HepG2 (cell line): Measurements from ENCODE around the gene JAG1. TPM values are rescaled to one million over a fixed set of nuclear protein-coding genes. Genes with fewer than 3 reads are reported as not detected.

Experiments
- ATF4 ChIP-seq, 2 experiments: fragments of 450-650 bp in 1 of 2; sonication (generic) in 1 of 2; formaldehyde crosslinking; IDR thresholded peaks; 2 replicates each; pipeline versions ENCODE4 v1.5.0 to v1.8.0; 2020 to 2022; ENCODE audit warnings: mild to moderate bottlenecking in 1 of 2, missing genetic modification reagents in 1 of 2
- CBFB ChIP-seq: sonication (generic); formaldehyde crosslinking; IDR thresholded peaks from 2 replicates; pipeline ENCODE4 v1.4.0; 2020; ENCODE audit warnings: missing genetic modification reagents
- CCAR2 ChIP-seq: fragments of 200-400 bp; formaldehyde crosslinking; optimal IDR thresholded peaks from 2 replicates; pipeline ENCODE3; 2018; ENCODE audit warnings: low read depth, mild to moderate bottlenecking, low read length, moderate library complexity
- FOXA1 ChIP-seq, 2 experiments: fragments of 450-650 bp in 1 of 2; sonication (generic) in 1 of 2; formaldehyde crosslinking in 1 of 2; IDR thresholded peaks; 2 replicates each; pipeline versions ENCODE4 v1.4.0 to v1.6.1; 2016 to 2020; ENCODE audit warnings: missing genetic modification reagents in 1 of 2
- JUND ChIP-seq: sonication (generic); formaldehyde crosslinking; IDR thresholded peaks from 2 replicates; pipeline ENCODE4 v1.8.0; 2022; ENCODE audit warnings: mild to moderate bottlenecking, missing genetic modification reagents
- PREB ChIP-seq: sonication (generic); formaldehyde crosslinking; IDR thresholded peaks from 2 replicates; pipeline ENCODE4 v1.4.0; 2020; ENCODE audit warnings: missing genetic modification reagents
- RXRB ChIP-seq: IDR thresholded peaks from 2 replicates; pipeline ENCODE4 v1.6.1; 2016; ENCODE audit warnings: borderline replicate concordance, missing genetic modification reagents, missing compliant biosample characterization
- SNAPC2 ChIP-seq: sonication (generic); formaldehyde crosslinking; IDR thresholded peaks from 2 replicates; pipeline ENCODE4 v1.8.1; 2022; ENCODE audit warnings: mild to moderate bottlenecking, missing genetic modification reagents
- TBX2 ChIP-seq: sonication (generic); formaldehyde crosslinking; IDR thresholded peaks from 2 replicates; pipeline ENCODE4 v1.5.0; 2020; ENCODE audit warnings: missing genetic modification reagents, mild to moderate bottlenecking, borderline replicate concordance
- TCF7 ChIP-seq: sonication (generic); IDR thresholded peaks from 2 replicates; pipeline ENCODE4 v1.6.1; 2016; ENCODE audit warnings: antibody characterized with exemption, low read depth
- ZBTB33 ChIP-seq: sonication (generic); formaldehyde crosslinking; IDR thresholded peaks from 2 replicates; pipeline ENCODE4 v1.4.0; 2020; ENCODE audit warnings: missing genetic modification reagents
- ZBTB40 ChIP-seq, 2 experiments: fragments of 450-650 bp in 1 of 2; sonication (generic) in 1 of 2; formaldehyde crosslinking in 1 of 2; IDR thresholded peaks; 2 replicates each; pipeline versions ENCODE4 v1.6.1 to v1.8.0; 2016 to 2022; ENCODE audit warnings: antibody characterized with exemption in 1 of 2, mild to moderate bottlenecking in 1 of 2, missing genetic modification reagents in 1 of 2
- ZNF761 ChIP-seq: sonication (generic); formaldehyde crosslinking; conservative IDR thresholded peaks from 2 replicates; pipeline ENCODE4 v1.4.0; 2020; ENCODE audit warnings: mild to moderate bottlenecking, missing genetic modification reagents
- polyA plus RNA-seq, 8 experiments: library from polyadenylated mRNA; depleted of rRNA in 3 of 8; stranded (reverse) in 7 of 8; unstranded in 1 of 8; fragments of >200 nt; fragmentation: Illumina TruSeq in 4 of 8; extraction: Trizol in 4 of 8; gene quantifications; 2 replicates each; pipeline versions ENCODE4 v1.2.1 to v1.2.3, GENCODE V29; 2011 to 2016; ENCODE audit warnings: low read depth in 4 of 8, missing spikeins in 1 of 8, mixed read lengths in 1 of 8; ENCODE audit not compliant: insufficient read depth in 1 of 8
- total RNA-seq, 5 experiments: library from RNA; depleted of rRNA; stranded (reverse); fragments of >200 nt; fragmentation: Illumina TruSeq; extraction: Trizol; gene quantifications; 2 replicates each; pipeline ENCODE4 v1.2.3, GENCODE V29; 2016; ENCODE audit warnings: low read depth in 1 of 5

JAG1 gene
- total and polyA plus RNA-seq, 2 of the 13 experiments (the other 11 are each of a cell fraction or from before 2014, with no cell fraction given): 47.1 to 56.3 TPM

- no peak for TF ChIP-seq ZBTB40 (IDR thresholded peaks at IDR 0.05)
- TF ChIP-seq ZBTB40 (CRISPR knock-in tag; IDR thresholded peaks at IDR 0.05): no peak
- no peak; the same call in 1 of the 2 replicates for TF ChIP-seq ZNF761 (CRISPR knock-in tag)
- no peak for TF ChIP-seq SNAPC2 (CRISPR knock-in tag)
- TF ChIP-seq ZBTB33: peak; percentile 92
- TF ChIP-seq PREB (CRISPR knock-in tag): no peak
- TF ChIP-seq TCF7: peak; percentile 79; the same call in 1 of the 2 replicates
- peak in 1 of 2 experiments; percentile 83; a peak in 2 of 4 replicates for TF ChIP-seq ATF4 (CRISPR knock-in tag; IDR thresholded peaks at IDR 0.05)
- no peak for TF ChIP-seq JUND
- peak; percentile 19; the same call in 1 of the 2 replicates for TF ChIP-seq RXRB (CRISPR knock-in tag)
- TF ChIP-seq CCAR2: no peak
- TF ChIP-seq CBFB: 0 out of 2 replicates have a peak, but pooled peaks have one; percentile 45
- TF ChIP-seq TBX2 (CRISPR knock-in tag): peak; percentile 93
- no peak for TF ChIP-seq FOXA1 (IDR thresholded peaks at IDR 0.05)
- peak; percentile 87 for TF ChIP-seq FOXA1 (CRISPR knock-in tag; IDR thresholded peaks at IDR 0.05)
These were observed 32.1 kb upstream of the JAG1 start (continued) for GRCh38 chr20:10705801-10706459.
